Bronchial epithelial cell (primary cell): ENCODE data around the gene TSPAN18. TPM values are rescaled to one million over a fixed set of nuclear protein-coding genes. Genes with fewer than 3 reads are reported as not detected.

Experiments used
- DNase-seq: peaks from one replicate; pipeline ENCODE4 v3.0.0-alpha.2; 2010; ENCODE audit warnings: low read depth
- FAIRE-seq: peaks from 2 replicates; lab custom pipeline; 2011; peaks lifted over from hg19 to GRCh38; lab: Jason Lieb, UNC
- H3K27me3 ChIP-seq: 2 replicates; pipeline ENCODE4 v1.5.1; 2011; ENCODE audit warnings: low read length; ENCODE audit not compliant: control insufficient read depth, insufficient read depth
- H3K36me3 ChIP-seq: 2 replicates; pipeline ENCODE4 v1.5.1; 2011; ENCODE audit warnings: low read length; ENCODE audit not compliant: control insufficient read depth, insufficient read depth
- H3K4me3 ChIP-seq: 2 replicates; pipeline ENCODE4 v1.5.1; 2011; ENCODE audit warnings: mild to moderate bottlenecking, low read depth, low read length, control low read depth
- CTCF ChIP-seq: IDR thresholded peaks from 2 replicates; pipeline ENCODE4 v1.5.1; 2011; ENCODE audit warnings: mild to moderate bottlenecking, moderate library complexity, low read length, control low read depth, inconsistent platforms; ENCODE audit not compliant: insufficient read depth, severe bottlenecking
- total RNA-seq: library from RNA; depleted of rRNA; stranded (reverse); fragments of >200 nt; gene quantifications from 2 replicates; pipeline ENCODE4 v1.2.1, GENCODE V29; 2014

TSPAN18 gene
- total RNA-seq, 1 donor from 2014 or later, result not detected

DNA sequence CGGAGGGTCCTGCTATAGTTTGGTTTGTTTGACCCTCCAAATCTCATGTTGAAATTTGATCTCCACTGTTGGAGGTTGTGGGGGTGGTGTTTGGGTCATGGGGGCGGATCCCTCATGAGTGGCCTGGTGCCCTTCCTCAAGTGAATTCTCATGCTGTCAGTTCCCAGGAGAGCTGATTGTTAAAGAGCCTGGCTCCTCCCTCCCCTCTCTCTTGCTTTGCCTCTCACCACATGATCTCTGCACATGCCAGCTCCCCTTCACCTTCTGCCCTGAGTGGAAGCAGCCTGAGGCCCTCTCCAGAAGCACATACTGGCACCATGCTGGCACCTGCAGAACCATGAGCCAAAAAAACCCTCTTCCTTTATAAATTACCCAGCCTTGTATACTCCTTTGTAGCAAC lies 7.1 kb downstream of the TSPAN18 start:
- no peak for FAIRE-seq
- no peak for DNase-seq
- TF ChIP-seq CTCF, result no peak
- Histone ChIP-seq H3K4me3 (no peak overlapping the region), H3K36me3 (no peaks in the 10 kb centered on the region), H3K27me3 (peaks cover 2% of the 10 kb centered on the region)

GRCh38 chr11:44734843-44735381 lies 8.2 kb downstream of the TSPAN18 start:
- Histone ChIP-seq H3K4me3 (no peak overlapping the region), H3K36me3 (no peaks in the 10 kb centered on the region), H3K27me3 (no peaks in the 10 kb centered on the region)
- FAIRE-seq (no peak), DNase-seq (no peak)
- TF ChIP-seq CTCF, result no peak

DNA sequence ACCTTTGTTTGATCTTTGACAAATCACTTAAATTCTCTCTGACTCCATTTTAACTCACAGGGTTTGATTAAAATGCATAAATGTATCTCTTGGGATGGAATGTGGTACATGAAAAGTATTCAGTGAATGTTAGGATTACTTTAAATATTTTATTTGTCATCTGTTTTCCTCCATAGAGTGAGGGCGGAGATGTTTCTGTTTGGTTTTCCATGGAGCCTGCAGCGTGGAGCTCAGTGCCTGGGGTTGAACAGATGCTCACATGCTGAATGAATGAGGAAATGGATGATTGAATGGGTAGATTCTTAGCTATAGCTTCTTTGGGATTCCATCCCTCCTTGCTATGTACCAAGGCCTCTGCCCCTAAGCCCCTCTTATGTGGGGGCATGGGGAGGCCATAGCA lies 10.0 kb downstream of the TSPAN18 start:
- TF ChIP-seq CTCF, result no peak
- FAIRE-seq, result no peak
- Histone ChIP-seq H3K36me3 (no peaks in the 10 kb centered on the region), H3K4me3 (no peak overlapping the region), H3K27me3 (no peaks in the 10 kb centered on the region)
- no peak for DNase-seq

DNA sequence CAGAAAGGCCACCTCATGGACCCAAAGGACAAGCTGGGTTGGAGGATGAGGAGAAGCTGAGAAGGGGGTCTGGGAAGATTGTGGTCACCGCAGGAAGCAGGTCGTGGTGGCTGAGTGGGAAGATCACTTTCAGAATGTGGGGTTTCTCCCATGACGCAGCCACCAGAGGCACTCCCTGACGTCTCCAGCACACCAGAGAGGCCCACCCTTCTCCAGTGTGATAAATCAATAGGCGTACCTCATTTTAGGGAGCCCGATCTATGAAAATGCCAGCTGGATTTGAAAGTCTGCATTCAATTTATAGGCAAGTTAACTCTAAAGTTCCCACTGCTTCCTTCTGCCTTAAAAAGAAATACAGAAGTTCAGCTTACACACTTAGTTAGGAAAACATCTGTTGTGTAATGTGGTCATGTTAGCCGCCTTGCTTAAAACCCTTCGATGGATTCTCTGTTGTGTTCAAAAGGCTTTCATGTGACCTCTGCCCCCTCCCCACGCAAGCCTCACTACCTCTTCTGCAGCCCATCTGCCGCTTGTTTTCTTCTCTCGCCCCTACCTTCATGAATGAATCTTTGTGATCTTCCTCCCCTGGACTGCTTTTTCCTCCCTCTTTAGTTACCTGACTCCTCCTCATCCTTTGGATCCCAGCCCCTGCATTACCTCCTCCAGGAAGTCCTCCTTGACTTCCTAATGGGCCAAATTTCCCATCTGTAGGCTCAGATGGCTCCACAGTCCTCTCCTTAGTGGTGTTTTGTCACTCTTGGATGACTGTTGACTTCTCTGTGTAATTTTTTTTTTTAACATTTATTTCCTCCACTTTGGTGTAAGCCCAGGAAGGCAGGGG lies 10.7 kb downstream of the TSPAN18 start:
- no peak for FAIRE-seq
- H3K27me3 ChIP-seq, result no peaks in the 10 kb centered on the region
- no peak for TF ChIP-seq CTCF

DNA sequence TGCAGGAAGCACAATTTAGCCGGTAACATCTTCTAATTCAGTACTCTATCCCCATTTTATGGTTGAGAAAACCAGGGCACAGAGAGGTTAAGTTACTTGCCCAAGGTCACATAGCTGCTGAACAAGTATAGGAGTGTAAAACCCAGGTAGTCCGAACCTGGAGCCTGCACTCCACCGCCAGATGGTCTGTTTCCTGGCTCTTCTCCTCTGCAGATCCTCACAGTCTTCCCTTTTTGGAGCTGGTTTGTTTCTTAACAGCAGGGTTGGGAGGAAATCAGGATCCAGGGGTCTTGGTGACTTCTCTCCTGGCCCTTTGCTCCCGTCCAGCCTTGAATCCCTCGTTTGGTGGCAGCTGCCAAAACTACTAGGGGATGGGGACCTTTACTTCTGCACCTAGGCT lies 12.0 kb downstream of the TSPAN18 start:
- FAIRE-seq (no peak), DNase-seq (no peak)
- H3K27me3 ChIP-seq, result no peaks in the 10 kb centered on the region
- no peak for TF ChIP-seq CTCF
- H3K4me3 ChIP-seq, result no peak overlapping the region
- H3K36me3 ChIP-seq, result no peaks in the 10 kb centered on the region

More for the DNA sequence above, 10.7 kb downstream of the TSPAN18 start:
- Histone ChIP-seq H3K36me3 (no peaks in the 10 kb centered on the region), H3K4me3 (no peak overlapping the region)
- no peak for DNase-seq

DNA sequence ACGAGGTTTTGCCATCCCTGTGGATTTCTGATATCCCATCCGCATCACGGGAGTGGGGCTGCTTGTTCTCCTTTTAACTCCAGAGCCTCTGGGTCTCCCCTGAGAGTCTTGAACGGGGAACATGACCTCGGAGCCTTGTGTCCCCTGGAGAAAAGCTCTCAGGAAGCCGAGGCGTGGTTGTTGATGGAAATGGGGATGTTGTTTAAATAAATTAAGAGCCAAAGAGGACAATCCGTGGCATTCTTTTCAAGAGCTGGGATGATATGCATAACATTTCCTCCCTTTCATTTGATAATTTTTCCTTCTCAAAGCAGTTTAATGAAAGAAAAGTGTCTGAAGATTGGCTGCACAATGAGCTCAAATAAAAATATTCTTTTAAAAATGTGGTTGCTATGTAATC lies 14.2 kb downstream of the TSPAN18 start:
- FAIRE-seq (no peak), DNase-seq (no peak)
- Histone ChIP-seq H3K27me3 (peaks cover 1% of the 10 kb centered on the region), H3K36me3 (no peaks in the 10 kb centered on the region), H3K4me3 (no peak overlapping the region)
- no peak for TF ChIP-seq CTCF
